MCF 10A (cell line): ENCODE measurements around the gene PAQR8. TPM values are rescaled to one million over a fixed set of nuclear protein-coding genes. Genes with fewer than 3 reads are reported as not detected.
A peak's percentile ranks its signal among the peaks of the same experiment; 100 is the strongest.

Experiments used
- BruUV-seq: library from RNA; stranded (reverse); fragments of 400-500 nt; replicated peaks from 2 replicates; lab custom pipeline; 2021; lab: Mats Ljungman, UMichigan
- CTCF ChIA-PET: fragments of 300-600 bp; sonication (Branson Sonifier 250); formaldehyde crosslinking; extraction: SDS; loops from one replicate; lab custom pipeline; 2021; ENCODE audit warnings: antibody characterized with exemption, inconsistent platforms; lab: Yijun Ruan, JAX
- POLR2A ChIA-PET: fragments of 300-600, 350-650 bp; sonication (Branson Sonifier 250); formaldehyde crosslinking; extraction: SDS; loops from one replicate; lab custom pipeline; 2020; ENCODE audit warnings: antibody characterized with exemption, inconsistent platforms; lab: Yijun Ruan, JAX
- DNase-seq: peaks from one replicate; pipeline ENCODE4 v3.0.0-alpha.2; 2018; ENCODE audit not compliant: unreplicated experiment
- H3K27ac Mint-ChIP-seq: one replicate; pipeline ENCODE4 v1.8.0; 2022; ENCODE audit warnings: mild to moderate bottlenecking, low read depth, mixed read lengths; ENCODE audit not compliant: unreplicated experiment
- H3K27me3 Mint-ChIP-seq: one replicate; pipeline ENCODE4 v1.8.0; 2022; ENCODE audit warnings: mixed read lengths; ENCODE audit not compliant: insufficient read depth, unreplicated experiment
- H3K36me3 Mint-ChIP-seq: one replicate; pipeline ENCODE4 v1.8.0; 2022; ENCODE audit warnings: mild to moderate bottlenecking, moderate library complexity, mixed read lengths; ENCODE audit not compliant: insufficient read depth, unreplicated experiment
- H3K4me1 Mint-ChIP-seq: one replicate; pipeline ENCODE4 v1.8.0; 2022; ENCODE audit warnings: mixed read lengths; ENCODE audit not compliant: insufficient read depth, unreplicated experiment
- H3K4me3 Mint-ChIP-seq: one replicate; pipeline ENCODE4 v1.8.0; 2022; ENCODE audit warnings: mild to moderate bottlenecking, moderate library complexity, mixed read lengths; ENCODE audit not compliant: unreplicated experiment
- H3K9me3 Mint-ChIP-seq: one replicate; pipeline ENCODE4 v1.8.0; 2022; ENCODE audit warnings: mixed read lengths; ENCODE audit not compliant: unreplicated experiment
- CTCF ChIP-seq: fragments of 200-600 bp; IDR thresholded peaks from one replicate; pipeline ENCODE4 v1.8.0; 2022; ENCODE audit warnings: antibody characterized with exemption, mild to moderate bottlenecking; ENCODE audit not compliant: unreplicated experiment
- intact Hi-C: fragments of 100-400 bp; cut with micrococcal nuclease; formaldehyde crosslinking; loops from 2 replicates; pipeline ENCODE4 v1.14.1; 2022
- total RNA-seq: library from RNA; stranded (reverse); gene quantifications from 2 replicates; pipeline ENCODE4 v1.2.3, GENCODE V29; 2022

The PAQR8 gene
- total RNA-seq, 1 experiment from 2014 or later = 1.9 TPM

GRCh38 chr6:52399511-52400312 lies 37.8 kb downstream of the PAQR8 start:
- Mint-ChIP-seq H3K27me3 (no peaks in the 10 kb centered on the region), H3K9me3 (no peaks in the 10 kb centered on the region), H3K4me1 (peaks cover 10% of the 10 kb centered on the region), H3K4me3 (no peak overlapping the region), H3K36me3 (no peaks in the 10 kb centered on the region), H3K27ac (no peak overlapping the region)
- intact Hi-C loops = loop anchor here (1.0 to 5.0 kb wide), 4 partner anchors 37 to 236 kb away; partner anchors contain the start of gene PAQR8
- ChIA-PET CTCF (interaction anchor here (0.7 to 8.8 kb wide), 33 partner anchors 8 to 1011 kb away, joined by 3 to 137 read pairs (median 4); partner anchors contain the start of genes MCM3 and PAQR8), POLR2A (interaction anchor here (1.3 to 1.7 kb wide), 3 partner anchors 9 to 114 kb away, joined by 3 to 10 read pairs (median 6); partner anchors contain the start of gene MCM3)
- peak; percentile 70 for DNase-seq
- BruUV-seq = no TSS peak
- TF ChIP-seq CTCF = peak; percentile 73

GRCh38 chr6:52400313-52401041 lies 38.5 kb downstream of the PAQR8 start:
- no peaks in the 10 kb centered on the region for H3K36me3 Mint-ChIP-seq
- DNase-seq = no peak
- BruUV-seq = no TSS peak
- POLR2A ChIA-PET = interaction anchor here (0.7 to 1.3 kb wide), 3 partner anchors 10 to 115 kb away, joined by 3 to 10 read pairs (median 6); partner anchors contain the start of gene MCM3
- TF ChIP-seq CTCF = no peak
- H3K27me3 Mint-ChIP-seq = no peaks in the 10 kb centered on the region
- CTCF ChIA-PET = interaction anchor here (0.5 to 8.8 kb wide), 37 partner anchors 9 to 1642 kb away, joined by 3 to 137 read pairs (median 4); partner anchors contain the start of genes MCM3 and PAQR8
- no peak overlapping the region for H3K4me3 Mint-ChIP-seq
- H3K9me3 Mint-ChIP-seq = no peaks in the 10 kb centered on the region
- intact Hi-C loops = no loop called here
- peaks cover 10% of the 10 kb centered on the region for H3K4me1 Mint-ChIP-seq
- peak overlapping the region; percentile 2 for H3K27ac Mint-ChIP-seq

GRCh38 chr6:52403086-52403485 lies 41.1 kb downstream of the PAQR8 start:
- H3K4me3 Mint-ChIP-seq = no peak overlapping the region
- POLR2A ChIA-PET = interaction anchor here (0.6 kb wide), 1 partner anchor 108 kb away, joined by 3 read pairs; no protein-coding TSS in a partner anchor
- H3K36me3 Mint-ChIP-seq = no peaks in the 10 kb centered on the region
- H3K27ac Mint-ChIP-seq = no peak overlapping the region
- H3K27me3 Mint-ChIP-seq = no peaks in the 10 kb centered on the region
- CTCF ChIA-PET = interaction anchor here (1.9 to 8.8 kb wide), 4 partner anchors 13 to 259 kb away, joined by 10 to 137 read pairs (median 28); partner anchors contain the start of gene MCM3
- H3K4me1 Mint-ChIP-seq = peaks cover 10% of the 10 kb centered on the region
- intact Hi-C loops = no loop called here
- no TSS peak for BruUV-seq
- TF ChIP-seq CTCF = no peak
- DNase-seq = no peak
- H3K9me3 Mint-ChIP-seq = no peaks in the 10 kb centered on the region
